GM21737 (cell line): ENCODE measurements around the gene PHF21B.

Experiments used
- ATAC-seq: cut with Tn5 transposase; IDR thresholded peaks from one replicate; pipeline ENCODE4 v1.9.1; 2021; ENCODE audit warnings: mild to moderate bottlenecking, moderate library complexity; ENCODE audit not compliant: unreplicated experiment

Gene PHF21B

GRCh38 chr22:44847892-44848291 is 161.9 kb downstream of the PHF21B start:
- no peak for ATAC-seq

GRCh38 chr22:44847380-44847779 is 162.4 kb downstream of the PHF21B start:
- ATAC-seq: no peak

DNA sequence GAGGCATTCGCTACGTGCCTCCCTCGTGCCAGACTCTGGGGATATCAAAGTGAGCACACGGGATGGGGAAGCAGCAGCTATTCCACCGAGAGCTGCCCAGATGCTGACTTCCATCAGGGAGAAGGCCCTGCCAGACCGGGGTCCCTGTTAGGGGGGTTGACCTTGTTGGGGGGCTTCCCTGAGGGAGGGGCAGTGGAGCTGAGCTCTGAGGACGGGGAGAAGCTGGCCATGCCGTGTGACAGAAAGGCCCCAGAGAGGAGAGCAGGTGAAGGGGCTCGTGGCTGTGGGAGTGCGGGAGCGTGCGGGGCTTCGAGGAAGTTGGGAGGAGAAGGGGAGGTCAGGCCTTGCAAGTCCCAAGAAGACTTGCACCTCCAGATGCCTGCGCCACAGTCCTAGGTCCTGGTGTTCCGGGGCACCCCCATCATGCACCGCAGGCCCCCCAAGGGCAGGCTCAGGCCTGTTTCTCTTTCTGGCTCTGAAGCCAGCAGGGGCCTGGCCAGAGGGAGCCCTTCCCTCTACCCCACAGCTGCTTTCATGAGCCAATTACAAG is 163.0 kb downstream of the PHF21B start:
- no peak for ATAC-seq

- no peak for ATAC-seq
Observed at GRCh38 chr22:44845796-44846720, 163.7 kb downstream of the PHF21B start.

GRCh38 chr22:44845191-44845590 is 164.6 kb downstream of the PHF21B start:
- no peak for ATAC-seq

GRCh38 chr22:44842417-44842816 is 167.4 kb downstream of the PHF21B start:
- ATAC-seq: no peak

DNA sequence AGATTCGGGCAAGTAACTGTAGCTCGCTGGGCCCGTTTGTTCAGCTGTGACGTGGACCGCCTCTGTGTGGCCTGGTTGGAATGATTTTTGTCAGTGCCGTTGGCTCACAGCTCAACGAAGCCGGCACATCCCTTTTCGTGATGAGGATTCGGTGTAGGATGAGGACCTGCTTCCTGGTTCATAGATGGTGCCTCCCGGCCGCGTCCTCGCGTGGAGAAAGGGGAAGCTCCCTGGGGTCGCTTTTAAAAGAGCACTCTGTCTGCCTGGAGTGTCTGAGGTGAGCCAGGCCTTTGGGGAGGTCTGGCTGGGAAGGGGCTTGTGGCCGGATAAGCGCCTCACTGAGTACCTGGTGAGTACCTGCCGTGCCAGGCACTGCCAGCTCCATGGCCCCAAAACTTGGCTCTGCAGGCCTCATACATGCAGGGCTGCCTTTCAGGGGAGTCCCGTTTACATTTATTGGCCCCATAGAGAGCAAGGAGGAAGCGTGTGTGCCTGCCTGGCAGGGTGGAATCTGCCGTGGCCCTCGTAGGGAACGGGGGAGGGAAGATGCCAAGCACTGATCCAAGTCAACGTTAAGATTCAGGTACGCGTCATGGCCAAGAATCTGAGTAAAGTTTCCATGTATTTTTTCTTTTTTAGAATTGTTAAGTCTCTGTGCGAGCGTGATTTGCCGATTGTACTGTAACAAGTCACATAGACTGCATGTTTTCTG is 169.0 kb downstream of the PHF21B start:
- ATAC-seq: no peak

DNA sequence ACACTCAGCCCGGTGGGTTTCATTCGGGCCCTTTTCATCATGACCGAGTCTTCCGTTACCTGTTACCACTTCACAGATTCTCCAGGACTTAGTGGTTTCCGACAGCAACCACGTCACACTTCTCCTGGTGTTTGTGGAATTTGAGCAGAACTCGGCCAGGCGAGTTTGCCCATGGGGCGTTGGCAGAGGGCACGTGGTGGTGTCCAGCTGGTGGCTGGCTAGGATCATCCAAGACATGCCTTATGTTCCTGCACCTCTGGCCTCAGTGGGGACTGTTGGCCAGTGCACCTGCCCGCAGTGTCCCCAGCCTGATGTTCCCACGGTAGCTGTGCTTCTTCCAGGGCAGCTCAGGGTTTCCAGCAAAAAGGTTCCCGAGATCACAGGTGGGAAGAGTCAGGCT is 170.1 kb downstream of the PHF21B start:
- no peak for ATAC-seq

- no peak for ATAC-seq
Observed at GRCh38 chr22:44839061-44839460, 170.7 kb downstream of the PHF21B start.

DNA sequence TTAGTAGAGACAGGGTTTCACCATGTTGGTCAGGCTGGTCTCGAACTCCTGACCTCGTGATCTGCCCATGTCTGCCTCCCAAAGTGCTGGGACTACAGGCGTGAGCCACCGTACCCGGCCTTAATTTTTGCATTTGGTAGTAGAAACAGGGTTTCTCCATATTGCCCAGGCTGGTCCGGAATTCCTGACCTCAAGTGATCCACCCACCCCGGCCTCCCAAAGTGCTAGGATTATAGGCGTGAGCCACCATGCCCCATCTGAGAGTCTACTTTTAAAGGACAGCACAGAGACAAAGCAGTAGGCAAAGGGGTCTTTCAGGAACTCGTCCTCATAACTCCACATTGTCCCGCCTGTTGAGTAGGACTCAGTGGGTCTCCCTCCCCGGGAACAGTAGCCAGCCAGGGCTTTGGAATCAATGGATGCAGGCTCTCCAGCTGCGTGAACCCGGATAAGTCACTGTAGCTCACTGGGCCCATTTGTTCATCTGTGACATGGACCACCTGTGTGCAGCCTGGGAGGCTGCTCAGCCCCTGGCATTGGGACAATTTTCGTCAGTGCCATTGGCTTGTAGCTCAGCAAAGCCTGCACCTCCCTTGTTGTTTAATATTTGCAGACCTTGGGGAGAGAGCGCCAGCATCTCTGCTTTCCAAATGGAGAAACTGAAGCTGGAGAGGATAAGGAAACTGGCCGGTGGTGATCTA is 171.3 kb downstream of the PHF21B start:
- no peak for ATAC-seq

DNA sequence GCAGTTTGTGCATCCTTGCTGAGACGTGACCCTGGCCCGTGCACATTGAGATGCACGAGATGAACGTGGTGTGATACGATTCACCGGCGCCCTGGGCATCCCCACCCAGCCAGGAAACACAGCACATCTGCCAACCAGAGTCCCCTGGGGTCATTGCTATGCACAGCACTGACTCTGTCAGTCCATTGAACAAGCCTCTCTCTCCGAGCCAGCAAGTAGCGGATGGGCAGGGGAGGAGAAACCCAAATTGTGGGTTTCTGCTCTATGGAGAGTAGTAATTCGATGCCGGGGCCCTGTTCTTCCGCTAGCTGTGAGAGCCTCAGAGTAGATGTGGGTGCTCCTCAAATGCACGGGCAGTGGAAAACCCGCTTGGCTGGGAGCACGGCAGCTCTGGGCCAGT is 172.3 kb downstream of the PHF21B start:
- no peak for ATAC-seq

DNA sequence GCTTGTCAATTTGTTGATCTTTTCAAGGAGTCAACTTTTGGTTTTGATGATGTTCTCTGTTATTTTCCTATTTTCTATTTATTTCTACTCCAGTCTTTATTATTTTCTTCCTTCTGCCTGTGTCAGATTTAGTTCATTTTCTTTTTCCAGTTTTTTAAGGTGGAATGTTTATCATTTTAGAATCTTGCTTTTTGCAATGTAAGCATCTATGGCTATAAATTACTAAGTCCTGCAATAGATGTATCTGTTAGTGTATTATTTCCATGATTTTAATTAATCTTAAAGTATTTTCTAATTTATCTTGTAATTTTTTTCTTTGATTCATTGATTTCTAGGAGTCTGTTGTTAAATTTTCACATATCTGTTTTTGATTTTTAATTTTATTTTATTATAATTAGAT is 175.7 kb downstream of the PHF21B start:
- ATAC-seq: no peak

DNA sequence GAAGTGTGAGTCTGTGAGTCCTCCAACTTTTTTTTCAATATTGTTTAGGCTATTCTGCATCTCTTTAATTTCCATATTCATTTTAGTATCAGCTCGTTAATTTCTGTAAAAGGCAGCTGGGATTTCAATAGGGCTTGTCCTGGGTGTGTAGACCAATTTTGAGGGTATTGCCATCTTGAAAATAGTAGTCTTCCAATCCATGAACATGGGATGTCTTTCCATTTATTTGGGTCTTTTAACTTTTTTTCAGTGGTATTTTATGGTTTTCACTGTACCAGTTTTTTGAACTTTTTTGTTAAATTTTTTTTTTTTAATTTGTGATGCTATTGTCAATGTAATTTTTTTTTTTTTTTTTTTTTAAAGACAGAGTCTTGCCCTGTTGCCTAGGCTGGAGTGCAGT is 177.9 kb downstream of the PHF21B start:
- ATAC-seq: no peak
